HG02759 (cell line): ENCODE results near the gene NCOA1.

ENCODE experiments used
- ATAC-seq: cut with Tn5 transposase; IDR thresholded peaks from one replicate; pipeline ENCODE4 v1.9.1; 2021; ENCODE audit warnings: mild to moderate bottlenecking, moderate library complexity; ENCODE audit not compliant: unreplicated experiment

NCOA1 gene

DNA sequence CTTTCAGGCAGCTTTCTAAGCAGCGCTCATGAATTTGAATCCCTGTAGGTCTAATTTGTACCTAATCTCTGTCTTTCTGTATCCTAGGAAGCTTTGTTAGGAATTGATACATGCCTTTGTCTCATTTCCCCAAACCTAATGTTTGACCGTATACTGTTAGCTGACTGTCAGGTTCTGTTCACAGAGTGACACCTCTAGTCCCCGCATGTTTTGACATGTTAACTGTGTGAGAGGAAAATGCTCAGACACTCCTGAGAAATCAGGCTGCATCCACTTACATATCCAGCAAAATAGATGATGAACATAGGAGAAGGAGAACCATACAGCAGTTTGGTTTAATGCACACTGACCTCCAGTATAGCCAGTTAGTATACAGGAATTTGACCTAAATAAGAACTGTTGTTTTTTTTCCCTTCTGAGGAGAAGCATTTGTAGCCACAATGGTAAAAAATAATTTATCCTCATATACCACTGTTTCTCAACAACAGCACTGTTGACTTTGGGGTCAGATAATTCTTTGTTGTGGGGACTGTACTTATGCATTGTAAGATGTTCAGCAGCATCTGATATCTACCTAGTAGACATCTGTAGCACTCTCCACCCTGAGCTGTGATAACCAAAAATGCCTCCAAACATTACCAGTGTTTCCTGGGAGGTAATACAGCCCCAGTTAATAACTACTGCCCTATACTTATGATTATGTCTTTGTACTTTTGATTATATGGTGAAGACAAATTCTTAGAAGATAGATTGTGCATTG, 130.9 kb downstream of the NCOA1 start:
- ATAC-seq = no peak

DNA sequence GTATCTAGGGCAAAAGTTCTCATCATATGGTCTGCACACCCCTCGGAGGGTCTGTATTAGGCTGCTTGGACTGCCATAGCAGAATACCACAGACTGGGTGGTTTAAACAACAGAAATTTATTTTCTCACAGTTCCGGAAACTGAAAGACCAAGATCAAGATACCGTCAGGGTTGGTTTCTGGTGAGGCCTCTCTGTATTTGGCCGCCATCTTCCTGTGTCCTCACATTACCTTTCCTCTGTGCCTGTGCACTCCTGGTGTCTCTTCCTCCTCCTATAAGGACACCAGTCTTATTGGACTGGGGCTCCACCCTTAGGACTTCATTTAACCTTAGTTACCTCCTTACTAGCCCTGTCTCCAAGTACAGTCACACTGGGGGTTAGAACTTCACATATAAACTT, 132.5 kb downstream of the NCOA1 start:
- no peak for ATAC-seq

DNA sequence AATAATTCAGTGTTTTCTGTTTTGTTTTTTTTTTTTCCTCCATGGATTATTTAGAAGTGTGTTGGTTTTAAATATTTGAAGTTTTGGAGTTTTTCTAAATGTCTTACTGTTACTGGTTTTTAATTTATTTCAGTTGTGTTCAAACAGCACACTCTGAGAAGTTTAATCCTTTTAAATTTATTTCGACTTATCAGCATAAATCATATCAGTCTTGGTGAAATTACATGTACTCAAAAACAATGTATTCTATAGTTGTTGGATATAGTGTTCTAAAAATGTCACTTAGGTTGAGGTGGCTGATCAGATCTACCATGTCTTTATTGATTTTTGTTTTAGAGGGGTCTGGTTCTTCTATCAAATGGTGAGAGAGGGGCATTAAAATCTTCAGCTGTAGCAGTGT, 134.7 kb downstream of the NCOA1 start:
- no peak for ATAC-seq

DNA sequence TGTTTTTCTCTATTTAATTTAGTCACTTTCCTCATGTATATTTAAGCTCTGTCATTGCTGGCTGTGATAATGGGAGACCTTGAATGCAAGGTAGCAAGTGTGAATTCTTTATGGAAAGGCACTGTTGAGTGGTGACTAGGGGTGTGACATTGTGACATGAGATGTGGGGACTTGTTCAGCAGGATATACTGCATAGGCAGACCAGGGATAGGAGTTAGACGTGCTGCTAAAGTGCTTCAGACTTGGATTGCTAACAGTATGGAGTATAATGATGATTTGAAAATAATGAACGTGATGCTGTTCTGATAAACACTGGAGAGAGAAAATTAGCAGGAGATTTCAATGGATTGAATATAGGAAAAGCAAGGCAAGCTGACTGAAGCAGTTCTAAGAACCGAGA, 135.1 kb downstream of the NCOA1 start:
- no peak for ATAC-seq

DNA sequence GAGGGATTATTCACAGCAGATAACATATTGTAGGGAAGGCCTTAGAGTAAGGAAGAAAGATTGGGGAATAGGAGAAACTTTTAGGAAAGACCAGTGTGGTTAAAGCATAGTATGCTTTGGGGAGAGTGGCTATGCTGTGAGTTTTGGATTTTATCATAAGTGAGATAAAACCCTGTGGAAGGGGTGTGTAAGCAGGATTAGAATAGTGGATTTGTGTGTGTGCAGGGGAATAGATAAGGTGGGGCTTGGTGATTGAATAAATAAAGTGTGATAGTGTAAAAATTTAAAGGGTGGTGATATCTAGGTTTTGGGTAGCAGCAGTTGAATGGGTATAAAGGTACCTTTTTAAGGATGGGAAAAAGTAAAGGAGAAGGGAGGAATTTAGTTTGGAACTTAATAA, 137.7 kb downstream of the NCOA1 start:
- no peak for ATAC-seq

DNA sequence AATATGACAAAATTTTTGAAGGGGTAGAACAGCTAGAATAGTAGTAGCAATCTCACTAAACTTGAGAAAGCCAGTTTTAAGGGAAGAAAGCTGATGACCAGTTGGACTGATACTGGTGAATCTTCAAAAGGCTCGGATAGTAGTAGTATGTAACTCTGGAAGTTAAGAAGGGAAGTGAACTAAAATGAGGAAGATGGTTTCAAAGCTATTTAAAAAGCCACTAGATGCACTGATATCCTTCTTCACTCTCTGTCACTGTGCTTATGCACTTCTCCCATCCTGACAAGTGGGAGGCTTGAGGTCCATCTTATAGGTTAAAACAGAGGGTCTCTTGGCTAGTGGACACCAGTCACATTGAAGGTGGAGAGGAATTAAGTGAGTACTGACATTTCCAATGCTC, 141.1 kb downstream of the NCOA1 start:
- ATAC-seq = no peak

DNA sequence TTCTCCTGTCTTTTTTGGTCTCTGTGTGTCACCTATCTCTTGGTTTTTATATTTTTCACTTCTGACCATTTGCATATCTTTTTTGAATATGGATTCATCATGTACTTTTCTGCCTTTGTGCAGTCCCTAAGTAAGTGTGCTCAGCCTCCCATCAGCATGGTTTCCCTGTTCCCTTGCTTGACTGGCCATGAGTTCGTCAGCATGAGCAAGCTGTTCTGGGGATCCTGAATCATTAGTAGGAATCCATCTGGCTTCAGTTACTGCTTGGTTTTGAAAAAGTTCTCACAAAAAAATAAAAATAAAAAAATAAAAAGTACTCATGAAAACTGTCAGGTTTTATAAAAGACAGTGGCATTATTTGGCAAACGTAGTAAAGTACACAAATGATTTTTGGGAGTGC, 144.1 kb downstream of the NCOA1 start:
- no peak for ATAC-seq

DNA sequence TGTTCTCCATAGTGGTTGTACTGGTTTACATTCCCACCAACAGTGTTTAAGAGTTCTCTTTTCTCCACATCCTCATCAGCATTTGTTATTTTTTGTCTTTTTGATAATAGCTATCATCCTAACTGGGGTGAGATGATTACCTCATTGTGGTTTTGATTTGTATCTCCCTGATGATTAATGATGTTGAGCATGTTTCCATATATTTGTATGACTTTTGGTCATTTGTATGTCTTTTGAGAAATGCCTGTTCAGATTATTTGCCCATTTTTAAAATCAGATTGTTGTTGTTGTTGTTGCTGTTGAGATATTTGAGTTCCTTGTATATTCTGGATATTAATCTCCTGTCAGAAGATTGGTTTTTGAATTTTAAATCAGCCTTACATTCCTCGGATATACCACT, 147.5 kb downstream of the NCOA1 start:
- no peak for ATAC-seq

DNA sequence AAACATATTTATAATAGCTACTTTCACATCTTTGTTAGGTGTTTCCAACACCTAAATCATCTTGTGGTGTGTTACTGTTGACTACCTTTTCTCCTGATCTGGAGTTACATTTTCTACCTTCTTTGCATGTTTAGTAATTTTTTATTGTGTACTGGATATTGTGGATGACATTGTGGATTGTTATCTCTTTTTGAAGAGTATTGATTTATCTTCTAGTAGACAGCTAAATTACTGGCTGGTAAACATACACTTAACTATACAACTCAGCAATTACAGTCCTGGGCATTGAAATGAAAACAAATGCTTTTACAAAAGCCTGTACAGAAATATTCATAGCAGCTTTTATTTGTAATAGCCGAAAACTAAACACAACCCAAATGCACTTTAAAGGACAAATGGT, 151.3 kb downstream of the NCOA1 start:
- ATAC-seq = no peak

DNA sequence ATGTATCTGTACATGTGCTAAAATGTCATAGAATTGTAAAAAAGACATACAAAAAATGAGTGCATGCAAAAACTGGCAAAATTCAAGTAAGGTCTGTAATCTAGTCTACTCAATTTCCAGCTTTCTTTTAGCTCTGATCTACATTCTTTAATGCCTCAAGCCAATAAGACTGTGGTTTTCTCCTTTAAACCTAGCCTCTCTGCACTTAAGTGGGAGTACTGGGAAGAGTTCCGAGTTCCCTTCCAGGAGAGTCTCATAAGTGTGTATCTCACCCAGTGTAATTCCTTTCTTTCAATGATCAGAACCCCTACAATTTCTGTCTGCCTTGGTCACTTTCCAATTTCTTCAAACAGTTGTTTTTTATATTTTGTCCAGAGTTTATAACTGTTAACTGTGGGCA, 152.0 kb downstream of the NCOA1 start:
- ATAC-seq = no peak

DNA sequence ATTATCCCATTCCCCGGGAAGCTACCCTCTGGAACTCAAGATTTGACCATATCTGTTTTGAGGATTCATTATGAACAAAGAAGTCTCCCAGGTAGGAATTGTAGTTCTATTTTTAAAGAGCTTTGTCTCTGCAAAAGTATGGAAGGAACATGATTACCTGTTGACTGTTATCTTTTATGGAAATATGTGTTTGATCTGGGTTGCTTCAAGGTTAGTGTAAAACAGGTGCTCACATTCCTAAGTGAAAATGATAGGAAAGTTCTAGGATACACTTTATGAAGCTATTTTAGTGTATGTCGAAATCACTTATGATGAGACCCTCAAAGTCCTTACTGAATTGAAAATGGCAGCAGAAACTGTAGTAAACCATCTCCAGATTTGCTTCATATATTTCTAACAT, 153.0 kb downstream of the NCOA1 start:
- ATAC-seq = no peak

DNA sequence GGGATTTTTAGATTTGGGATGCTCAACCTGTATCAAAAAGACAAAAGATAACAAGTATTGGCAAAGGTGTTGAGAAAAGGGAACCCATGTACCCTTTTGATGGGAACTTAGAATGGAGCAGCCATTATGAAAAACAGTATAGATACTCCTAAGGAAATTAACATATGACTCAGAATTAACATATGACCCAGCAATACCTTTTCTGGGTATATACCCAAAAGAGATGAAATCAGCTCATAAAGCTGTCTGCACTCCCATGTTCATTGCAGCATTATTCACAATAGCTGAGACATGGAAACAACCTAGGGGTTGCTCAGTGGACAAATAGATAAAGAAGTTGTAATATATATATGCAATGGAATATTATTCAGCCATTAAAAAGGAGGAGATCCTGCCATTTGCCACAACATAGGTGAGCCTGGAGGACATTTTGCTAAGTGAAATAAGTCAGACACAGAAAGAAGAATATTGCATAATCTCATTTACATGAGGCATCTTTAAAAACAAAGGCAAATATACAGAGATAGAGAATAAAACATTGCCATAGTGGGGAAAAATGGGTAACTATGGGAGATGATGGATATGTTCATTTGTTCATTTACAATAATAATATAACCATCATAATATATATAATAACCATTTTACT, 160.1 kb downstream of the NCOA1 start:
- ATAC-seq = no peak

DNA sequence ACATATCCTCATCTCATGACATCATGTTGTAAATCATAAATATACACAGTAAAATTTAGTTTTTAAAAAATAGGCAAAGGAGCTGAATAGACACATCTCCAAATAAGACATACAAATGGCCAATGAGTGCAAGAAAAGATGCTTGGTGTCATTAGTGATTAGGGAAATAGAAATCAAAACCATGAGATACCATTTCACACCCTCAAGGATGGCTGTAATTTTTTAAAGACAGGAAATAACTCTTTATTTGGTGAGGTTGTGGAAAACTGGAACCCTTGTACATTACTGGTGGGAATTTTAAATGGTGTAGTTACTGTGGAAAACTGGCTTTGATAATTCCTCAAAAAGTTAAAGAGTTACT, 160.6 kb downstream of the NCOA1 start:
- no peak for ATAC-seq

DNA sequence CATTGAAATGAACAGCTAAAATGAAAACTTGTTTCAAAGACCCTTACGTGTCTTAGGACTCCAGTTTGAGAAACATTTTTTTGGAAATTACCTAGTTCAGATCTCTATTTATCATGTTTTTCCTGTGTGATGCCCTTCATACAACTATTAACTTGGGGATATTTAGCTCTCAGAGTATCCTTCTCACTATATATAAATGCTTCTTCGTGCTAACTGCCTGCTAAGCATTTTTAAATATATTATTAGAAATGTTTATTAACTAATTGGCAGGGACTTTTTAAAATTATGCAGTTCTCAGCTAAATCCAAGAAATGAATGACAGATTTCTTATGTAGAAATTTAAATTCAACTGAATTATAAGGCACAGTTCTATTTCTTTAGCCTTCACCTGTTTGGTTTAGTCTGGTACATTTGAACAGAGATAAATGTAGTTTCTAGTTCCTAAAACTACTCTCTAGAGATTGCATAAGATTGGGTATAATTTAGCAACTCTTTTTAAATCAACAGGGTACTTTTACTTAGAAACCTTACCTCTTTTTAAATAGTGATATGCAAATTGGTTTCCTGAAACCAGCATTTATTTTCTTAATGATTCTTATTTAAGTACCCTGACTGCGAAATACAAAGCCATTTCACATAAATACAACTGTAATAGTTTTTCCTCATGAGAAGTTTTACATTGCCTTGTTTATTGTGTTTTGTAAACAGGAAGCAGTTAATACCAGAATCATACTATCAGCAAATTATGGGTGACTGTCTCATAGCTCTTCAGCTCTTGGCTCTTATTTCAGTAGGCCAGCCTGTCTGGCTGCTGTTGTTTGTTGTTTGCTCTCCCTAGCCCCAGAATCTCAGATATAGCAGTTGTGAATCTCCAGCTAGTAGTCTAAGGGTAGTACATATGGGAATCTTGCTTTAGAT, 161.5 kb downstream of the NCOA1 start:
- ATAC-seq = no peak

DNA sequence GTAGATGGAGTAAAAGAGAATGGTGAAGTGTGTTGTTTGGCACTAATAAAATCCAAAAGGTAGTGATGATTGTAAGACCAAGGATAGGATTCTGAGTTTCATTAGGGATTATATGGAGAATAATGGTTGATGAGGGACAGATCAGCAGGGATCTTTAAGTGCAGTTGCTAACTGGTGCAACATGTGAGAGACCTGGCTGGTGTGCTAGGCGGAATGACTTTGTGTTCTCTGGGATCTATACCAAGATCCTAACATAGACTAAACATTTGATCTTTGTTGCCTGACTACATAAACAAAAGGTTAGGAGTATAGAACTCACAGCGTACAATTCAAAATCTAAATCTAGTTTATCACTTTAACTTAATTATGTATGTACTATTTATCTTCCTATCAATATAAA, 166.8 kb downstream of the NCOA1 start:
- no peak for ATAC-seq

DNA sequence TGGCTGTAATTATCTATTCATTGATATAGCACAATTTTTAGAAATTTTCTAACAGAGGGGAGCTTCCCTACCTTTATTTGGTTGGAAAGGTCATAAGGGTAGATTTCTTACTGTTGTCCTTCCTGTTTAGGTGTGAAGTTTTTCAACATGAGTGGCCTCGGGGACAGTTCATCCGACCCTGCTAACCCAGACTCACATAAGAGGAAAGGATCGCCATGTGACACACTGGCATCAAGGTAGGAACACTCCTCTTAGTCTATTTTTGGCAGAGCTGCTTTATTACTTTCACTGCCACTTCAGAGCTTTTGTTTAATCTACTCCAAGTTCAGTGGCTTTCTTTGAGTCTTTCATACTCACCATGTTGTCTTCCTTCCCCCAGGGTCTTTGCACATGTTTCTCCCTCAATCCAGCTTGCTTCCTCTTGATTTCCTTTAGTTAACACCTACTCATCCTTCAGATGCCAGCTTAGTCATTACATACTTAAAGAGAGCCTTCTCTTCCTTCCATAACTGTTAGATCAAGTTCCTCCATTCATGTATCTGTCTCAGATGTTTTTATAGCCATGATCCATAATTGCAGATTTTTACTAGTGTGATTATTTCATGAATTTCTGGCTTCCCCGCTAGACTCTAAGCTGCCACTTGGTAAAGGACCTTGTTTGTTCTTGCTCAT, 167.6 kb downstream of the NCOA1 start:
- ATAC-seq = no peak

DNA sequence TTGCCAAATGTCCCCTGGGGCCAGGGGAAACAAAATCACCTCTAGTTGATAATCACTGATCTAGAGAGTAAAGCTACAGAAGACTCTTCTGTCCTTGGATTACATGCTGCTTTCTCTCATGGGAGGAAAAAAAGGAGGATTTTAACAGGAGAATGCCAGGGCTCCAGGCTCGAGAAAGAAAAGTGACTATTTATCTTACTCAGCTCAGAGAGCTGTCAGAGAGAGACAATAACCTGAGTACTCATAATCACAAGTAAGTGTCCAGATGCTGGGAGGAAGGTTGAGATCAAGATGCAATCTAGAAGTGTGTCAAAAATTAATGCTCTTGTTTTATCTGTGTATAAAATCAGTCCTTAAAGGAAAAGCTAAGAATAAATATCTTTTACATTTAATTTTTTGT, 168.8 kb downstream of the NCOA1 start:
- ATAC-seq = no peak

DNA sequence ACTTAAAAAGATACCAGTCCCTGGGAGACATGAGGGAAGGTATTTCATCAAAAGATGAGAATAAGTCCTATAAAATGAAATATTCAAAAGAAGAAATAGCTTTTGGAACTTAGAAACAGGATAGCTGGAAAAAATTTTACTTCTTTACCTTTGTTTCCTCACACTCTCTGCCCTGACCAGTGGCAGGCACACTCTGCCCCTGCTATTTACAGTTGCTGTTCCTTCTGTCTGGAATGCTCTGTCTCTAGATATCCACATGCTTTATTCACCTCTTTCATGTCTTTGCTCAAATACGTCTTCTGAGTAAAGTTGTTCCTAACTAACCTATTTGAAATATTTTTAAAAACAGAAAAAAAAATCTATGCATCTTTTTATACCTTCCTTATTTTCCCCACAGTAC, 176.5 kb downstream of the NCOA1 start:
- ATAC-seq = no peak

DNA sequence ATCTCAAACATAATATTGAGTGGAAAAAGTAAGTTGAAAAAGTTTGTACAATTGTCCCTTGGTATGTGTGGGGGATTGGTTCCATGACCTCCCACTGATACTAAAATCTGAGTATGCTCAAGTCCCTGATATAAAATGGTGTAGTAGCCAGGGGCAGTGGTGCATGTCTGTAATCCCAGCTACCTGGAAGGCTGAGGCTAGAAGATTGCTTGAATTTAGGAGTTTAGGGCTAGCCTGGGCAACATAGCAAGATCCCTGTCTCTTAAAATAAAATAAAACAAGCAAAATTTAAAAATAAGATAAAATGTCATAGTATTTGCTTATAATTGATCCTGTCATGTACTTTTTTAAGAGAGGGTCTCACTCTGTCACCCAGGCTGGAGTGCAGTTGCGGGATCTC, 180.2 kb downstream of the NCOA1 start:
- ATAC-seq = no peak

DNA sequence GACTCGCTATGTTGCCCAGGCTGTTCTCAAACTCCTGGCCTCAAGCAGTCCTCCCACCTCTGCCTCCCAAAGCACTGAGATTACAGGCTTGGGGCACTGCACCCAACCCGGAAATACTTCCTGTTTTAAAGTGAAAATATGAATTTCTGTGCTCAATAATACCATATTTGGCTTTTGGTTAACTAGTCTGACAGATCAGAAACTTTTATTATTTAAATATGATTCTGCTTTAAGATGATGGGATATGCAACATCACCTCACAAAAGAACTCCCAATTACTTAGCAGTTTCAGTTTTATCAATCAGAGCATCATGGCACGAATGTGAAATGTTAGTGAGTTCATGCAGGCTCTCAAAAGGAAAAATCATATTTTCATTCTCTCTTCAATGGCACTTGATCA, 181.5 kb downstream of the NCOA1 start:
- ATAC-seq = no peak

DNA sequence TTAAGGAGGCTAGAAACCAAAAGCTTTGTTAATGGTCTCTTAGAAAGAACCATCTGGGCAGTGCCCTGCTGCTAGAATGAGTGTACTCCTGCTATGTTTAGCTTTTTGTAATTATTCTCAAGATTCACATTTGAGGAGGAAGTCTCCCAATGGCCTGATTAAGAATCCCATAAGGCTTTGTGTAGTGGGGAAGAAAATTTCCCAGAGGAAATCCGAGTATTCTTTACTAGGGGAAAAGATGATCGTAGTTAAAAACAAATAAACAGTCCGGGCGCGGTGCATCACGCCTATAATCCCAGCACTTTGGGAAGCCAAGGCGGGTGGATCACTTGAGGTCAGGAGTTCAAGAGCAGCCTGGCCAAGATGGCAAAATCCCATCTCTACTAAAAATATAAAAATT, 184.3 kb downstream of the NCOA1 start:
- no peak for ATAC-seq
